Subcutaneous abdominal adipose tissue (tissue), 5 donors: Measurements from ENCODE around the gene DIPK1B.
"Not testable (repeated sequence)": the region's sequence is repeated elsewhere in the genome, so short reads cannot be mapped to it uniquely, and the experiment has no call there.

Source experiments
- H3K27ac ChIP-seq: one replicate; pipeline ENCODE4 v1.7.0; 2013; ENCODE audit warnings: low read depth, mild to moderate bottlenecking, inconsistent platforms, low read length, moderate library complexity
- H3K27me3 ChIP-seq, 5 donors: one replicate each; pipeline ENCODE4 v1.7.0; 2013; ENCODE audit warnings: low read length in 5 of 5, inconsistent platforms in 1 of 5; ENCODE audit not compliant: control insufficient read depth in 5 of 5, insufficient read depth in 4 of 5
- H3K36me3 ChIP-seq, 5 donors: one replicate each; pipeline ENCODE4 v1.7.0; 2013; ENCODE audit warnings: low read length in 5 of 5; ENCODE audit not compliant: control insufficient read depth in 5 of 5, insufficient read depth in 5 of 5
- H3K4me1 ChIP-seq, 5 donors: one replicate each; pipeline ENCODE4 v1.7.0; 2013; ENCODE audit warnings: low read length in 5 of 5, mild to moderate bottlenecking in 3 of 5, moderate library complexity in 1 of 5; ENCODE audit not compliant: control insufficient read depth in 5 of 5, insufficient read depth in 5 of 5
- H3K4me3 ChIP-seq, 5 donors: one replicate each; pipeline ENCODE4 v1.7.0; 2013; ENCODE audit warnings: low read length in 5 of 5, low read depth in 1 of 5
- H3K9ac ChIP-seq, 5 donors: one replicate each; pipeline ENCODE4 v1.7.0; 2013; ENCODE audit warnings: low read length in 5 of 5, mild to moderate bottlenecking in 4 of 5, moderate library complexity in 3 of 5
- H3K9me3 ChIP-seq, 5 donors: one replicate each; pipeline ENCODE4 v1.7.0; 2013; ENCODE audit warnings: low read length in 5 of 5; ENCODE audit not compliant: control insufficient read depth in 5 of 5
- donor health status: healthy.
- donor health status: healthy.
- donor health status: healthy.
- donor health status: healthy.
- donor health status: healthy.

DIPK1B gene

GRCh38 chr9:136757751-136758140 is 45.4 kb downstream of the DIPK1B start:
- H3K27ac ChIP-seq: no peak overlapping the region

DNA sequence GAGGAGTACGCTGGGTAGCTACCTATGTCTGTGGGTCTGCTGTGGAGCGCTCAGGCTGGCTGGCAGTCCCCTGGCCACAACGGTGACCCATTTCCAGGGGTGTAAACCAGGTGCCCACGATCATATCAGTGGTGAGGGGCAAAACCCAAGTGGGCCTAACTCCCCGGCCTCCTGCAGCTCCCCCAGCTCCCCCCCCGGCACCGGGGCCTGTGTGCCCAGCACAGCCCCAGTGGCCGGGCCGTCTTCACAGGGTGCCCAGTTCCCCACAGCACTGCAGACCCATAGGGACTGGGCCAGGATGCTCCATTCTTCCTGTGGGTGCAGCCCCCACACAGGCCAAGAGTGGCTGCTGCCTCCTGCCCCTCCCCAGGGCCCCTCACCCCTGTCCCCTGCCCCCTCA is 46.6 kb downstream of the DIPK1B start:
- Histone ChIP-seq H3K9me3 (peaks cover 0 to 13% (median 10%) of the 10 kb centered on the region in 5 donors), H3K4me1 (peaks cover 0 to 7% (median 5%) of the 10 kb centered on the region in 5 donors), H3K27ac (no peak overlapping the region), H3K27me3 (peaks cover 0 to 9% (median 3%) of the 10 kb centered on the region in 5 donors), H3K9ac (no peak overlapping the region), H3K36me3 (no peaks in the 10 kb centered on the region), H3K4me3 (no peak overlapping the region)

More at GRCh38 chr9:136757751-136758140, 45.4 kb downstream of the DIPK1B start:
- no peak overlapping the region for H3K9ac ChIP-seq
- H3K36me3 ChIP-seq: no peaks in the 10 kb centered on the region
- no peak overlapping the region for H3K4me3 ChIP-seq
- peaks cover 0 to 14% (median 10%) of the 10 kb centered on the region in 5 donors for H3K9me3 ChIP-seq
- H3K4me1 ChIP-seq: peaks cover 0 to 4% (median 1%) of the 10 kb centered on the region in 5 donors
- H3K27me3 ChIP-seq: peaks cover 0 to 9% (median 0%) of the 10 kb centered on the region in 5 donors

DNA sequence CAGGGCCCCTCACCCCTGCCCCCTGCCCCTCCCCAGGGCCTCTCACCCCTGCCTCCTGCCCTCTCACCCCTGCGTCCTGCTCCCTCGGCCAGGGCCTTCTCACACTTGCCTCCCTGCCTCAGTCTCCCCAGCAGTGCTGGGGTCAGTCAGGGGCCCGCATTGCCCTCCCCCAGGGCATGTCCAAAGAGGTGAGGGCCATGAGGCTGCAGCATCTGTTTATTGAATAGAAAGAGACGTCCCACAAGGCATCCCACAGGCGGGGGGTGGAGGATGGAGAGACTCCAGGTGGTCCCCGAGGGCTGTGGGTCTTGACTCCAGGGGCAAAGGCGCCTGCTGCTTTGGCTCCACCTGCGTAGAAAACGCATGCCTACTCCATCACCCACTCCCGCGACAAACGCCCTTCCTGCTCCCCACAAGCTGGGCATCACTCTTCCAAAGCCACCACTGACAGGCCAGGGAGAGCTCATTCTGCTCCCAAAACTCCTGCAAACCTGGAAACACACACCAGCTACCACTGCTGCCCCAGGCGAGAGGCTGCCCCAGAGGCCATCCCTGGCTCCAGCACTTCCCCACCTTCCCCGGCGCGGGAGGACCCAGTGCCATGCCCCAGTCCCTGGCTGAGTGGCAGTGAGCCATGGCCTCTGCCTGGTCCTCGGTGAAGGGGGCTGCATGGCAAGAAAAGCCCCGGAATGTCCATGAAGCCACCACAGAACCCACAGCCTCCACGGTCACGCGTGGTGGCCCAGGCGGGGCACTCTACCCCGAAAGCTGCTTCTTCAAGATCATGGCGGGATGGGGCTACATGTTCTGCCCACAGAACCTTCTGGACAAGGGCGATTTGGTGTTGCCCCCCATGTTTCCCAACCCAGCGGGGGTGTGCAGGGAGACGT is 47.3 kb downstream of the DIPK1B start:
- H3K36me3 ChIP-seq: no peaks in the 10 kb centered on the region
- H3K4me1 ChIP-seq: peaks cover 0 to 7% (median 5%) of the 10 kb centered on the region in 5 donors
- no peak overlapping the region for H3K9ac ChIP-seq
- no peak overlapping the region for H3K4me3 ChIP-seq
- H3K27me3 ChIP-seq: peaks cover 0 to 10% (median 3%) of the 10 kb centered on the region in 5 donors
- no peak overlapping the region for H3K27ac ChIP-seq
- peaks cover 0 to 13% (median 10%) of the 10 kb centered on the region in 5 donors for H3K9me3 ChIP-seq

DNA sequence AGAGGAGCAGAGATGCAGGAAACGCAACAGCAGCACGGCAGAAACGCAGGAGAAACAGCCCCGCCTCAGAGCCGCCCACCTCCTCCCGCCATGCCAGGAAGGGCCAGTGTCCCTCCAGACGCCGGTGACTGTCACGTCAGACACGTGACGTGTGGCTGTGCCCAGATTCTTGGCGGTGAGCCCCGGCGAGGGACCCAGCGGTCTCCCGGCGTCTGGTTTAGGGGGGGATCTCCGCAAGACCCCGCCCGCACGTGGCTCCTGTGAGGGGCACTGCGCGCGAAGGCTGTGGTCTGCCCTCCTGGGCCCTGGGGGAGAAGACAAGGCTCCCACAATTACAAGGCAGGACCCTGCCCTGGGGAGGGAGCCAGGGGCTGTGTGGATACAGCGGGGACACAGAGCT is 48.1 kb downstream of the DIPK1B start:
- H3K4me1 ChIP-seq: peaks cover 0 to 7% (median 5%) of the 10 kb centered on the region in 5 donors
- H3K4me3 ChIP-seq: no peak overlapping the region
- H3K9me3 ChIP-seq: peaks cover 0 to 11% (median 8%) of the 10 kb centered on the region in 5 donors
- H3K36me3 ChIP-seq: no peaks in the 10 kb centered on the region
- H3K27ac ChIP-seq: no peak overlapping the region
- no peak overlapping the region for H3K9ac ChIP-seq
- H3K27me3 ChIP-seq: peaks cover 0 to 10% (median 3%) of the 10 kb centered on the region in 5 donors

DNA sequence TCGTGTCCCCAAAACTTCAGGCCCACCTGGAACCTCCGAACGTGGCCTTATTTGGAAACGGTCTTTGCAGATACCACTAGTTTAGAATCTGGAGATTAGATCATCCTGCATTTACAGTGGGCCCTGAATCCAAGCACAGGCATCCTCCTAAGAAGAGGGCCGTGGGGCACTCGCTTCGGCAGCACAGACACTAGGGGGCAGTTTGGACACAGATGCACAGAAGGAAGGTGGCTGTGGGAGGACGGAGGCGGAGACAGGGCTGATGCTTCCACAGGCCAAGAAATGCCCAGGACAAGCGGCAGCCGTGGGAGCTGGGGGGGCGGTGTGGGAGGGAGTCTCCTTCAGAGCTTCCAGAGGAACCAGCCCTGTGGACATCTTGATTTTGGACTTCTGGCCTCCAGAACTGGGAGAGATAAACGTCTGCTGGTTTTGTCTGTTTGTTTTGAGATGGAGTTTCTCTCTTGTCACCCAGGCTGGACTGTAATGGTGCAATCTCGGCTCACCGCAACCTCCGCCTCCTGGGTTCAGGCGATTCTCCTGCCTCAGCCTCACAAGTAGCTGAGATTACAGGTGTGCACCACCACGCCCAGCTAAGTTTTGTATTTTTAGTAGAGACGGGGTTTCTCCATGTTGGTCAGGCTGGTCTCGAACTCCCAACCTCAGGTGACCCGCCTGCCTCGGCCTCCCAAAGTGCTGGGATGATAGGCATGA is 48.6 kb downstream of the DIPK1B start:
- H3K9ac ChIP-seq, H3K27ac ChIP-seq, H3K36me3 ChIP-seq, H3K4me1 ChIP-seq, H3K9me3 ChIP-seq, H3K4me3 ChIP-seq: not testable (repeated sequence)
- peaks cover 0 to 10% (median 3%) of the 10 kb centered on the region in 5 donors for H3K27me3 ChIP-seq

GRCh38 chr9:136761545-136761981 is 49.2 kb downstream of the DIPK1B start:
- no peak overlapping the region for H3K27ac ChIP-seq
- peaks cover 0 to 7% (median 5%) of the 10 kb centered on the region in 5 donors for H3K4me1 ChIP-seq
- peaks cover 0 to 10% (median 3%) of the 10 kb centered on the region in 5 donors for H3K27me3 ChIP-seq
- no peaks in the 10 kb centered on the region for H3K36me3 ChIP-seq
- no peak overlapping the region for H3K4me3 ChIP-seq
- no peak overlapping the region for H3K9ac ChIP-seq
- H3K9me3 ChIP-seq: no peaks in the 10 kb centered on the region

GRCh38 chr9:136762221-136762691 is 49.9 kb downstream of the DIPK1B start:
- H3K36me3 ChIP-seq: no peaks in the 10 kb centered on the region
- no peak overlapping the region for H3K9ac ChIP-seq
- no peaks in the 10 kb centered on the region for H3K9me3 ChIP-seq
- peaks cover 0 to 7% (median 5%) of the 10 kb centered on the region in 5 donors for H3K4me1 ChIP-seq
- H3K27ac ChIP-seq: no peak overlapping the region
- peaks cover 0 to 10% (median 0%) of the 10 kb centered on the region in 5 donors for H3K27me3 ChIP-seq
- no peak overlapping the region for H3K4me3 ChIP-seq

DNA sequence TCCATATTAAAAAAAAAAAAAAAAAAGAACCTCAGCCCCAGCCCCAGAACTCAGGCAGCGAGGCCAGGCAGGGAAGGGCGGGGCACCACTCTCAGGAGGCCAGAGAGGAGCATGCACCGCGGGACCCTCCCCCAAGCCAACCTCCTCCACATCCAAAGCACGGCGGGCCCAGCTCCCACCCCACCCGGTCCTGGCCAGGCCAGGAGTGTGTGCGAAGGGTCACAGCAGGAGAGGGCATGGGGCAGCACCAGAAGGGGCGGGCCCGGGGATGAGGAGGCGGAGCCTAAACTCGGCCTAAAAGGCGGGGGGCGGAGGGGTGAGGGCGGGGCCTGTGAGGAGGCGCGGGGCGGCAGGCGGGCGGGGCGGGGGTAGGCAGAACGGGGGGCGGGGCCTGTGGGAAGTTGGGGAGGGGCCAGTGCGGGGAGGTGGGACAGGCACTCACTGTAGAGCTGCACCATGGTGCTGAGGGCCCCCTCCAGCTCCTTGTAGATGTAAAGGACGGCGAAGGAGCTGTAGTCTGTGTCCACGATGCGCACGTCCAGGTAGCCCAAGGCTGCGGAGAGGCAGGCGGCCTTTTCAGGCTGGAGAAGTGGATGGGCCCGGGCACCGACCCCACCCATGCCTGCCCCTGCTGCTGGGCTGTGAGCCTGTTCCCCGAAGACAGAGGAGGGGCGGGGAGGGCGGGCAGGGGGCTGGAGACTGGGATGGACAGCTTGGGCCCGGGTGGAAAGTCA is 50.7 kb downstream of the DIPK1B start:
- no peaks in the 10 kb centered on the region for H3K9me3 ChIP-seq
- peaks cover 0 to 6% (median 5%) of the 10 kb centered on the region in 5 donors for H3K4me1 ChIP-seq
- no peak overlapping the region for H3K27ac ChIP-seq
- no peak overlapping the region for H3K4me3 ChIP-seq
- peaks cover 2 to 17% (median 4%) of the 10 kb centered on the region in 5 donors for H3K27me3 ChIP-seq
- no peaks in the 10 kb centered on the region for H3K36me3 ChIP-seq
- no peak overlapping the region for H3K9ac ChIP-seq

- Histone ChIP-seq H3K27me3 (peaks cover 3 to 19% (median 4%) of the 10 kb centered on the region in 5 donors), H3K4me1 (peaks cover 0 to 6% (median 4%) of the 10 kb centered on the region in 5 donors), H3K36me3 (no peaks in the 10 kb centered on the region), H3K9ac (no peak overlapping the region), H3K9me3 (no peaks in the 10 kb centered on the region), H3K4me3 (no peak overlapping the region), H3K27ac (no peak overlapping the region)
Observed at GRCh38 chr9:136763649-136764035, 51.3 kb downstream of the DIPK1B start.
